GM19238 (cell line): ENCODE results near the gene RBFOX2.
"Not testable (repeated sequence)": the region's sequence is repeated elsewhere in the genome, so short reads cannot be mapped to it uniquely, and the experiment has no call there.

ENCODE experiments used
- DNase-seq: peaks from one replicate; pipeline ENCODE4 v3.0.0; 2011; ENCODE audit warnings: low spot score; ENCODE audit not compliant: insufficient read length

Gene RBFOX2

GRCh38 chr22:35708453-35708852 is 320.2 kb downstream of the RBFOX2 start:
- no peak for DNase-seq

- DNase-seq = no peak
Measured at GRCh38 chr22:35705141-35705540, 323.5 kb downstream of the RBFOX2 start.

GRCh38 chr22:35703861-35704584 is 324.6 kb downstream of the RBFOX2 start:
- DNase-seq = no peak

- not testable (repeated sequence) for DNase-seq
Measured at GRCh38 chr22:35699852-35700251, 328.8 kb downstream of the RBFOX2 start.

GRCh38 chr22:35697142-35697541 is 331.5 kb downstream of the RBFOX2 start:
- no peak for DNase-seq

- no peak for DNase-seq
Measured at GRCh38 chr22:35695202-35695601, 333.4 kb downstream of the RBFOX2 start.

- no peak for DNase-seq
Measured at GRCh38 chr22:35690001-35690400, 338.6 kb downstream of the RBFOX2 start.

GRCh38 chr22:35688913-35689675 is 339.5 kb downstream of the RBFOX2 start:
- DNase-seq = no peak
